HFFc6 (cell line): ENCODE data around the gene GIGYF1. TPM values are rescaled to one million over a fixed set of nuclear protein-coding genes. Genes with fewer than 3 reads are reported as not detected.
"Not testable (repeated sequence)": the region's sequence is repeated elsewhere in the genome, so short reads cannot be mapped to it uniquely, and the experiment has no call there.

Experiments used
- DNase-seq: peaks from one replicate; pipeline ENCODE4 v3.0.0-alpha.2; 2018
- H3K27ac Mint-ChIP-seq: 2 replicates; pipeline ENCODE4 v1.8.0; 2020; ENCODE audit warnings: mild to moderate bottlenecking, mixed read lengths
- H3K27me3 Mint-ChIP-seq: 2 replicates; pipeline ENCODE4 v1.8.0; 2021; ENCODE audit warnings: mild to moderate bottlenecking, moderate library complexity, mixed read lengths; ENCODE audit not compliant: insufficient read depth
- H3K36me3 Mint-ChIP-seq: 2 replicates; pipeline ENCODE4 v1.8.0; 2021; ENCODE audit warnings: low read depth, mixed read lengths
- H3K4me1 Mint-ChIP-seq: 2 replicates; pipeline ENCODE4 v1.8.0; 2020; ENCODE audit warnings: low read depth, mixed read lengths
- H3K4me3 Mint-ChIP-seq: 2 replicates; pipeline ENCODE4 v1.8.0; 2020; ENCODE audit warnings: mild to moderate bottlenecking, moderate library complexity, mixed read lengths
- H3K9me3 Mint-ChIP-seq: 2 replicates; pipeline ENCODE4 v1.8.0; 2020; ENCODE audit warnings: mild to moderate bottlenecking, mixed read lengths
- CTCF ChIP-seq: fragments of 200-600 bp; sonication (generic); IDR thresholded peaks from 2 replicates; pipeline ENCODE4 v1.5.0; 2021; ENCODE audit warnings: antibody characterized with exemption, mild to moderate bottlenecking
- total RNA-seq, 6 experiments: library from RNA; stranded (reverse); fragmentation: NEBNext Ultra II Directional; extraction: Animal tissue kit (Norgen Biotek cat#: 25700); gene quantifications; 2 replicates in 1 of 6; 3 replicates in 5 of 6; pipeline ENCODE4 v1.2.3, GENCODE V29; 2021

The GIGYF1 gene
- total RNA-seq, 6 experiments from 2014 or later: 17.7 to 21.8 (median 19.2) TPM

- peak; percentile 96 for DNase-seq
- H3K27me3 Mint-ChIP-seq: peaks cover 4% of the 10 kb centered on the region
- H3K27ac Mint-ChIP-seq: peak within 1 kb of the TSS; percentile 89
- peak within 1 kb of the TSS; percentile 98 for H3K4me3 Mint-ChIP-seq
- peaks cover 6% of the 10 kb centered on the region; the same call in 1 of the 2 replicates for H3K36me3 Mint-ChIP-seq
- TF ChIP-seq CTCF: no peak
- peaks cover 9% of the 10 kb centered on the region for H3K4me1 Mint-ChIP-seq
- H3K9me3 Mint-ChIP-seq: no peaks in the 10 kb centered on the region
Measured at GRCh38 chr7:100705753-100706671, 12.0 kb upstream of the GIGYF1 start, which contains the start of gene POP7. TSS of gene POP7 (plus strand) at chr7:100706121. CDS start at chr7:100706831, 710 bp downstream.

GRCh38 chr7:100705320-100705752 lies 11.3 kb upstream of the GIGYF1 start:
- peak; percentile 36 for DNase-seq
- H3K36me3 Mint-ChIP-seq: peaks cover 6% of the 10 kb centered on the region; the same call in 1 of the 2 replicates
- peaks cover 4% of the 10 kb centered on the region for H3K27me3 Mint-ChIP-seq
- peak; percentile 97 for TF ChIP-seq CTCF
- H3K4me3 Mint-ChIP-seq: peak overlapping the region; percentile 98
- peaks cover 9% of the 10 kb centered on the region for H3K4me1 Mint-ChIP-seq
- no peaks in the 10 kb centered on the region for H3K9me3 Mint-ChIP-seq
- H3K27ac Mint-ChIP-seq: peak overlapping the region; percentile 89

- not testable (repeated sequence) for H3K27ac Mint-ChIP-seq
Measured at GRCh38 chr7:100701089-100701488, 7.0 kb upstream of the GIGYF1 start.

DNA sequence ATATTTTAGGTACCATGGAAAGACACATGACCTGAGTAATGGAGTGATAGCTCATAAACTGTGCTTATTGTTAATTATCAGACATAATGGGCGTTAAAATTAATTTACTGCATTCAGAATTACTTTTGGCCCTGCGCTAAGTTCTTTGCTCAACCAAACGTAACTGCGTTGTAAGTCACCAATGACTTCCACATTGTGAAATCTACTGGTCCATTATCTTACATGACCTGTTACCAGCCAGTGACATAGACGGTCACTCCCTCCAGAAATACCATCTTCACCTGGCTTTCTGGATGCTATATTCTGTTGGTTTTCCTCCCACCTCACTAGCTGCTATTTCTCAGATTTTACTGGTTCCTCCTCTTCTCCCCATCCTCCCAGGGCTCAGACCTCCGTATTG lies 5.0 kb upstream of the GIGYF1 start:
- Mint-ChIP-seq H3K36me3 (no peaks in the 10 kb centered on the region), H3K4me3 (no peak overlapping the region), H3K9me3 (no peaks in the 10 kb centered on the region), H3K27ac (no peak overlapping the region), H3K4me1 (no peaks in the 10 kb centered on the region), H3K27me3 (peaks cover 7% of the 10 kb centered on the region)
- TF ChIP-seq CTCF: no peak
- DNase-seq: no peak

More at GRCh38 chr7:100701089-100701488, 7.0 kb upstream of the GIGYF1 start:
- H3K4me3 Mint-ChIP-seq, DNase-seq, H3K9me3 Mint-ChIP-seq, H3K36me3 Mint-ChIP-seq, H3K4me1 Mint-ChIP-seq, H3K27me3 Mint-ChIP-seq: not testable (repeated sequence)

DNA sequence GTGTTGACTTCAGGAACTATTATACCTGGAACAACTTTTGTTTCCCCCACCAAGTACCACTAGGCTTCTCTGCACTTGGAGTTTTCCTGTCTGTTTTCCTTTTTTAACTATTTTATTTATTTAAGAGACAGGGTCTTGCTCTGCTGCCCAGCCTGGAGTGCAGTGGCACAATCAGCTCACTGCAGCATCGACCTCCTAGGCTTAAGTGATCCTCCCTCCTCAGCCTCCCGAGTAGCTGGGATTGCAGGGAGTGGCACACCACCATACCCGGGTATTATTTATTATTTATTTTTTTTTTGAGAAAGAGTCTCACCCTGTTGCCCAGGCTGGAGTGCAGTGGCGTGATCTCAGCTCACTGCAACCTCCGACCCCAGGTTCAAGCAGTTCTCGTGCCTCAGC lies 2.1 kb upstream of the GIGYF1 start:
- Mint-ChIP-seq H3K36me3 (peaks cover 4% of the 10 kb centered on the region; the same call in 1 of the 2 replicates), H3K4me1 (peaks cover 20% of the 10 kb centered on the region), H3K9me3 (no peaks in the 10 kb centered on the region), H3K27ac (no peak overlapping the region), H3K27me3 (peaks cover 3% of the 10 kb centered on the region; the same call in 1 of the 2 replicates), H3K4me3 (no peak overlapping the region)
- DNase-seq: no peak
- no peak for TF ChIP-seq CTCF
